Bronchial epithelial cell (primary cell): ENCODE results near the gene ABCA3. TPM values are rescaled to one million over a fixed set of nuclear protein-coding genes. Genes with fewer than 3 reads are reported as not detected.
"Not testable (repeated sequence)": the region's sequence is repeated elsewhere in the genome, so short reads cannot be mapped to it uniquely, and the experiment has no call there.

Experiments
- DNase-seq: peaks from one replicate; pipeline ENCODE4 v3.0.0-alpha.2; 2010; ENCODE audit warnings: low read depth
- FAIRE-seq: peaks from 2 replicates; lab custom pipeline; 2011; peaks lifted over from hg19 to GRCh38; lab: Jason Lieb, UNC
- H3K27me3 ChIP-seq: 2 replicates; pipeline ENCODE4 v1.5.1; 2011; ENCODE audit warnings: low read length; ENCODE audit not compliant: control insufficient read depth, insufficient read depth
- H3K36me3 ChIP-seq: 2 replicates; pipeline ENCODE4 v1.5.1; 2011; ENCODE audit warnings: low read length; ENCODE audit not compliant: control insufficient read depth, insufficient read depth
- H3K4me3 ChIP-seq: 2 replicates; pipeline ENCODE4 v1.5.1; 2011; ENCODE audit warnings: mild to moderate bottlenecking, low read depth, low read length, control low read depth
- CTCF ChIP-seq: IDR thresholded peaks from 2 replicates; pipeline ENCODE4 v1.5.1; 2011; ENCODE audit warnings: mild to moderate bottlenecking, moderate library complexity, low read length, control low read depth, inconsistent platforms; ENCODE audit not compliant: insufficient read depth, severe bottlenecking
- total RNA-seq: library from RNA; depleted of rRNA; stranded (reverse); fragments of >200 nt; gene quantifications from 2 replicates; pipeline ENCODE4 v1.2.1, GENCODE V29; 2014

The ABCA3 gene
- total RNA-seq, 1 donor from 2014 or later, result under 0.01 TPM

- FAIRE-seq (no peak), DNase-seq (no peak)
- H3K36me3 ChIP-seq, result peaks cover 26% of the 10 kb centered on the region
- no peak for TF ChIP-seq CTCF
- H3K4me3 ChIP-seq, result no peak overlapping the region
- H3K27me3 ChIP-seq, result peaks cover 3% of the 10 kb centered on the region
Measured at GRCh38 chr16:2242598-2242997, 97.9 kb downstream of the ABCA3 start.

- not testable (repeated sequence) for DNase-seq, H3K4me3 ChIP-seq, FAIRE-seq
- Histone ChIP-seq H3K27me3 (peaks cover 16% of the 10 kb centered on the region), H3K36me3 (peaks cover 23% of the 10 kb centered on the region)
Measured at GRCh38 chr16:2240331-2240730, 100.2 kb downstream of the ABCA3 start.

GRCh38 chr16:2238838-2239675 is 101.5 kb downstream of the ABCA3 start:
- DNase-seq (no peak), FAIRE-seq (peak; percentile 43)
- no peak for TF ChIP-seq CTCF
- Histone ChIP-seq H3K36me3 (peaks cover 19% of the 10 kb centered on the region), H3K27me3 (peaks cover 16% of the 10 kb centered on the region), H3K4me3 (no peak overlapping the region)

- Histone ChIP-seq H3K27me3 (peaks cover 16% of the 10 kb centered on the region), H3K4me3 (no peak overlapping the region), H3K36me3 (peaks cover 15% of the 10 kb centered on the region)
- no peak for DNase-seq
- FAIRE-seq, result no peak
- TF ChIP-seq CTCF, result no peak
Measured at GRCh38 chr16:2238150-2238837, 102.2 kb downstream of the ABCA3 start.

GRCh38 chr16:2237493-2238149 is 102.9 kb downstream of the ABCA3 start:
- no peak for FAIRE-seq
- H3K27me3 ChIP-seq, result peaks cover 16% of the 10 kb centered on the region
- no peak for DNase-seq
- peaks cover 16% of the 10 kb centered on the region for H3K36me3 ChIP-seq
- no peak for TF ChIP-seq CTCF
- no peak overlapping the region for H3K4me3 ChIP-seq

- peak overlapping the region; percentile 10 for H3K4me3 ChIP-seq
Measured at GRCh38 chr16:2237102-2237482, 103.4 kb downstream of the ABCA3 start.

More at GRCh38 chr16:2237102-2237482, 103.4 kb downstream of the ABCA3 start:
- H3K27me3 ChIP-seq, result peaks cover 16% of the 10 kb centered on the region
- FAIRE-seq (no peak), DNase-seq (no peak)
- no peak for TF ChIP-seq CTCF
- peaks cover 20% of the 10 kb centered on the region for H3K36me3 ChIP-seq
